H1 (cell line): Measurements from ENCODE around the gene DBR1.

ENCODE experiments used
- BRCA1 ChIP-seq: IDR thresholded peaks from 2 replicates; pipeline ENCODE4 v1.6.1; 2012; ENCODE audit warnings: low read depth, low read length, improper control_type of control experiment
- TF ChIP-seq, protein P1 (sequence below), 3 experiments: IDR thresholded peaks; 1 replicate in 2 of 3; 2 replicates in 1 of 3; pipeline versions ENCODE4 v1.5.1 to v1.6.1; 2011; ENCODE audit warnings: low read length in 3 of 3, mild to moderate bottlenecking in 3 of 3, inconsistent platforms in 2 of 3, low read depth in 1 of 3, moderate library complexity in 1 of 3; ENCODE audit not compliant: insufficient read depth in 1 of 3; ENCODE audit errors: control extremely low read depth in 1 of 3

DNA sequence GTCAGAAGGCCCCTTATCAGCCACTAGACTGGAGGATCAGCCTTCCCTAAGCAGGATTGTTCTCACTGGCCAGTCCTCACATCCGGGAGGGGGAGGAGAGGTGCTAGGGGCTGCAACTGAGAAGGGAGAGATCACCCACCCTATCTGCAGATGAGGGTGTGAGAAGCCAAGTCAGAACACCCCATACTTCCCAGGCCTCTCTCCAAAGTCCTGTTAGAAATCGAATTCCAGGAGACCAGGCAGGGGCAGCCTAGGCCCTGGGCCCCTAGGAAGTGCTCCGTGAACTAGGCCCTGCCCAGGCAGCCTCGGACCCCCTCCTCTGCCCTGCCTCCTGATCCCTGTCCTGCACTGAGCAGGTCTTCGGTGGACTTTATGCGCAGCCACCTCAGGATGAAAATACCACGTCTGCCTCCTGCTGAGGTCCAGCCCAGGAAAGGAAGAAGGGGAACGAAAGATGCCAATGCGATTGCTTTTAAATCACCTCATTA is 60.2 kb downstream of the DBR1 start:
- no peak for TF ChIP-seq BRCA1
- TF ChIP-seq, protein P1, sequence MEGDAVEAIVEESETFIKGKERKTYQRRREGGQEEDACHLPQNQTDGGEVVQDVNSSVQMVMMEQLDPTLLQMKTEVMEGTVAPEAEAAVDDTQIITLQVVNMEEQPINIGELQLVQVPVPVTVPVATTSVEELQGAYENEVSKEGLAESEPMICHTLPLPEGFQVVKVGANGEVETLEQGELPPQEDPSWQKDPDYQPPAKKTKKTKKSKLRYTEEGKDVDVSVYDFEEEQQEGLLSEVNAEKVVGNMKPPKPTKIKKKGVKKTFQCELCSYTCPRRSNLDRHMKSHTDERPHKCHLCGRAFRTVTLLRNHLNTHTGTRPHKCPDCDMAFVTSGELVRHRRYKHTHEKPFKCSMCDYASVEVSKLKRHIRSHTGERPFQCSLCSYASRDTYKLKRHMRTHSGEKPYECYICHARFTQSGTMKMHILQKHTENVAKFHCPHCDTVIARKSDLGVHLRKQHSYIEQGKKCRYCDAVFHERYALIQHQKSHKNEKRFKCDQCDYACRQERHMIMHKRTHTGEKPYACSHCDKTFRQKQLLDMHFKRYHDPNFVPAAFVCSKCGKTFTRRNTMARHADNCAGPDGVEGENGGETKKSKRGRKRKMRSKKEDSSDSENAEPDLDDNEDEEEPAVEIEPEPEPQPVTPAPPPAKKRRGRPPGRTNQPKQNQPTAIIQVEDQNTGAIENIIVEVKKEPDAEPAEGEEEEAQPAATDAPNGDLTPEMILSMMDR (IDR thresholded peaks at IDR 0.05; ENCODE audit: control extremely low read depth in 1 of 3, insufficient read depth in 1 of 3, low read depth in 1 of 3, low read length in 3 of 3) = no peak
